T-helper 9 cell (primary cell): ENCODE measurements around the gene PRRC2B.

ENCODE experiments used
- DNase-seq: peaks from one replicate; pipeline ENCODE4 v3.0.0-alpha.2; 2020

The PRRC2B gene

GRCh38 chr9:131521822-131522221 lies 127.9 kb downstream of the PRRC2B start:
- DNase-seq: no peak

DNA sequence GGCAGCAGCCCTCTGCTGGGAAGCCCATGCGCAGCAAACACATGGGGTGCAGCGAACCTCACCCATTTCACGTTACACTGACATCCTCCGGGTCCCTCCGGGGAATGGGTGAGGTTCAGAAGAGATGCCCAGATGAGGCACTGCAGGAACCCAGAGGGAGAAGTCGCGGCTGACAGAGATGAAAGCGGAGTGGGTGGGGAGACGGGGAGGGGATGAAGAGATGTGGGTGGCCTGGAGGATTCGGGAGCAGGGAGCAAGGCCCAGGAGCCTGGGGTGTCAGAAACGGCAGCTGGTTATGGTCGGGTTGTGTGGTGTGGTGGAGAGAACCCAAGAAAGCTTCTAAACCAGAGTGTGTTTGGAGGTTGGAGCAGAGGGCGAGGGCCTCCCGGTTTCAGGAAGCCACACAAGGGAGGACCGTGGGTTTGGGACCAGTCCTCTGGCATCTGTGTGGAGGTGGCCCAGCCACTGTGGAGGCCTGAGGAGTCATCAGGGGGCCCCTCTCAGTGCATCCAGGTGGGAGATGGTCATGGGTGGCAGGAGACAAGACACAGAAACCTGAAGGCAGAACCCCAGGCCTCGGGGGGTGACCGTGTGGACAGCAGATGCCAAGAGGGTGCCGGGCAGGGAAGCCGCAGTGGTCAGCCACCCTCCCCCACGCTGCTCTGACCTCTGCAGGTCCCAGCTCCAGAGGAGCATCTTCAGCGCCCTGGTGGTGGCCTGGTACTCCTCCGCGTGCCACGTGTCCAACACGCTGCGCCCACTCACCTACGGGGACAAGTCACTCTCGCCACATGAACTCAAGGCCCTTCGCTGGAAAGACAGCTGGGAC lies 128.6 kb downstream of the PRRC2B start:
- DNase-seq: no peak

DNA sequence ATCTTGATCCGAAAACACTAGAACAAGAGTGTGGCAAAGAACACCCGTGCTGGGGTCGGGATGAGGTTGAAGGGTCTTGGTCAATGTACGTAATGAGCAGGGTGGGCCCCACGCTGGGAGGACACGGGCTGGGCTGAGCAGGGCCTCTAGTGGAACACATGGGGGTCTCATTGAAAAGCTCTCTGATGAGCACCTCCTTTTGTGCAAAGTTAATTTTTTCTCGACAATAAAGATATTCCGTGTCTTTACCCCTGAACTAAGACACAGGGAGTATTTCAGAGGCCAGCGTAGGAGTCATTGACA lies 129.2 kb downstream of the PRRC2B start:
- no peak for DNase-seq

GRCh38 chr9:131523451-131524435 lies 129.9 kb downstream of the PRRC2B start:
- no peak for DNase-seq

DNA sequence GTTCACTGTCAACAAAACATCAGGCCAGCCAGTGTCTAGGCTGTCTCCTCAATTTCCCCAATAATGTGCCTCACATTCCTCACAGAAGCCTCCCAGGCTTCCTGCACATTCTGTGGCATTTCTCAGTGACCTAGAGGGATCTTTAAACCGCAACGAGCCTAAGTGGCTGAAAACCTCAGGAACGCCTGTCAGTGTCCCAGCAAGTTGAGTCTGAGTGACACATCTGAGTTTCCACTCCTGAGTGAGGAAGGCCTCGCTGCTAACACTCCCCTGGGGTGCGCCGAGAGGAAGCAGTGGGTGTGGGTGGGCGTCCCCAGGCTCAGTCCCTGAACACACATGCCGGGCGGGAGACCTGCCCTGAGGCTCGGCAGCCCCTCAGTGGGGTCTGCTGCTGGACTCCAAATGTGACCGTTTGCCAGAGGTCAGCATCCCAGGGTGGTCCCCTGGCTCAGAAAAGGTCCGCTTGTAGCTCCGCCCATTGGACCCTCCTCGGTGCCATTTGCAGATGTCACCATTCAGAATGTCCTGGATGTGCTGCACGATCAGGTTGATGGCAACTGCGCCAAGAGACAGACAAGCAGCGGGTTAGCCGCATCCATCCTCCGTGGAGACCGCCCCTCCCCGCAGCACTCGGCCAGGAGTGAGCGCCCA lies 130.9 kb downstream of the PRRC2B start:
- no peak for DNase-seq

DNA sequence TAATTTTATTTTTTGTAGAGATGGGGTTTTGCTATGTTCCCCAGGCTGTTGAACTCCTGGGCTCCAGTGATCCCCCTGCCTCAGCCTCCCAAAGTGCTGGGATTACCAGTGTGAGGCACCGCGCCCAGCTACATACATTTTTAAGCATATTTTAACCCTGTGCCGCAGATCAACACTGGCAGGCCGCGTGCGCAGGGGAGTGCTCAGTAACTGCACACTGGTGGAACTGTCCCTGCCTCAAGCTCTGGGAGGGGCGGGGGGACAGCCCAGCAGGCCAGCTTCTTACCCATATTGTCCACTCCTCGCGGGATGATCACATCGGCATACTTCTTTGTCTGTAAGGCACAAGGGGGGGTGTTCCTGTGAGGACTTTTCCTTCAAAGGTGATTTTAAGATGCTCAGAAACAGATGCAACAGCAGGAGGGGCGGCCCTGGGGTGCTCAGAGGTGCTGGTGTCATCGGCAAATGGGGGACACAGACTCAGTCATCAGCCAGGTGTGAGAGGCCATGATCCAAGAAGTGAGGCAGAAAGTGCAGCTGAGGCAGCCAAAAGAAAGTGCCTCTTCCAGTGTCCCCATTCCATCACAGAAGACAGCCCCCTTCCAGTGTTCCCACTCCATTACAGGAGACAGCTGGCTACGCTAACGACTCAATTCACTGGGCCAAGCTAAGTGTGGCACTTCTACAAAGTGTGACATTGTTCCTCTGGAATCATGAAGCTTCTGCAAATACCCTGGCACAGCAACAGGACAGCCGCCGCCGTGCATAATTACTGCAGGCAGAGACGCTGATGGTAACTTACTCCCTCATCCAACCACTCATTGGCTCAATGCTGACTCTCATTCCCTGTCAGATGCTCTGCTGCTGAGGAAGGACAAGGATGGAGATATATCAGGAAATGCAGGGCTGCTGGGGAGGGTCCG lies 132.0 kb downstream of the PRRC2B start:
- DNase-seq: no peak

DNA sequence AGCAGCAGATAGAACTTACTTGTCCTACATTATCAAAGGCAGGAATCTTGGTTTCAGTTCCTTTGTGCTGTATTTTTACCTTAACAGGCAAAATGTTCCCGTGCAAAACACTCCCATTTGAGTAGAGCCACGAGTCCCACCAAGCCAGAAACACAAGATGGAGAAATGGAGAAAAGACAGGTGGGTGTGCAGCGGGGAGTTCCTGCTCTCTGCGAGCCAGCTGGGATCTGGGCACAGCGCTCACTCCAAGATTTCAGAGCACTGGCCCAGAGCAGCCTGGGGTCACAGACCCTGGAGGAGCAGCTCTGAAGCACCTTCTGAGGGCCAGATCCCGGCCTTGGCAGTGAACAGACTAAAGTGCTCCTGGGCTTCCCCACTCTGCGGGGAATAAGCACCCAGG lies 134.3 kb downstream of the PRRC2B start:
- DNase-seq: no peak

GRCh38 chr9:131528886-131529505 lies 135.1 kb downstream of the PRRC2B start:
- no peak for DNase-seq

- no peak for DNase-seq
Measured at GRCh38 chr9:131529597-131530545, 136.0 kb downstream of the PRRC2B start.

GRCh38 chr9:131530546-131530919 lies 136.6 kb downstream of the PRRC2B start:
- DNase-seq: no peak

DNA sequence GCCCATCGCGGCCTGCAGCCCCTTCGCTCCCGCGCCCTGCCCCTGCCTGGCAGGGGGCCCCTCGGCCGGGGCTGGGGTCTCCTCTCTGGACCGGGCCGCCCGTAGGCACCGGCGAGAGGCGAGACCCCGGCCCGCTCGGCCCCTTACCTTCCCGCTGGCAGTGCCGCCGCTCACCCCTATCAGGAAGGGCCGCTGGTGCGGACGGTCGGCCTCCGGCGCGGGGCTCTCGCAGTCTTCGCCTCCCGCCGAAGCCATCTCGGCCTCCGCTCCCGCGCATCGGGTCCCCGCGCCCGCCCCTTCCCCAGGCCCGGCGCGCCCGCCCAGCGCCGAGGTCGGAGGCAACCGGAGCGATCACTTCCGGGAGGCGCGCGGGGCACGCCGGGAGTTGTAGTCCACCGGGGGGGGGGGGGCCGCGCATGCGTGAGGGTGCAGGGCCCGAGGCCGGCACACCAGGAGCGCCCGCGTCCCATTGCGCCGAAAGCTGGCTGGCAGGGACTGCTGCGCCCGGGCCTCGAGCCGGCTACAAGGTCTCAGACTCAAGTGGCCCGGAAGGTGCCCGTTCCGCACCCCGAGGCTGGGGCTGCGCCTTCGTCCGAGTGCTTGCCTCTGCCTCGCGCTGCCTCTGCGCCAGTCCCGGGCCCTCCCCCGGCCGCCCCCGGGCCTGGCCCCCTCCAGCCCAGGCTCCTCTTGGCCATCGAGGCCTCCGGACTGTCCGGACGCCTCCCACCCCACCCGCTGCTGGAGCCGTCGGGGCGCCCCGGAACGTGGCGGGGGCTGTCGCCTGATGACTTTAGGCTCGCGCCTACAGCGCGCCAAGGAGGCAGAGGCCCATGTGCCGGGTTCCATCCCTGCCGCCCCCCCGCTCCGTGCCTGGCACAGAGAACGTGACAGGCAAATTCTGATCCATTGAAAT lies 137.3 kb downstream of the PRRC2B start, which contains the start of gene UCK1:
UCK1 (minus strand) TSS at position 344 of the 913 bp plus-strand sequence; CDS start at position 255, 89 bp downstream.
- peak; percentile 70 for DNase-seq

GRCh38 chr9:131534721-131535237 lies 140.9 kb downstream of the PRRC2B start:
- no peak for DNase-seq

DNA sequence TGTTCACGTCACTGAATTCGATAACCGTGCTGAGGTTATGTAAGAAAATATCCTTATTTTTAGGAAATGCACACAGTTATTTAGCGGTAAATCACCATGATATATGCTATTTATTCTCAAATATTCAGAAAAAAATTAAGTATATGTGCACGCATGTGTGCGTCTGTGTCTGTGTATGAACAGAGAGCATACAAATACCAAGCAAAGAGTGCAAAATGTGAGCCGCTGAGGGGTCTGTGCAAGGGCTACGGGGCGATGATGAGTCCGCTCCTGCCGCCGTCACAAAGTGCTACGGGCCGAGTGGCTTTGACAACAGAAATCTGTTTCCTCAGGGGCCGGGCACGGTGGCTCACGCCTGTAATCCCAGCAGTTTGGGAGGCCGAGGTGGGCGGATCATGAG lies 144.1 kb downstream of the PRRC2B start:
- DNase-seq: no peak

DNA sequence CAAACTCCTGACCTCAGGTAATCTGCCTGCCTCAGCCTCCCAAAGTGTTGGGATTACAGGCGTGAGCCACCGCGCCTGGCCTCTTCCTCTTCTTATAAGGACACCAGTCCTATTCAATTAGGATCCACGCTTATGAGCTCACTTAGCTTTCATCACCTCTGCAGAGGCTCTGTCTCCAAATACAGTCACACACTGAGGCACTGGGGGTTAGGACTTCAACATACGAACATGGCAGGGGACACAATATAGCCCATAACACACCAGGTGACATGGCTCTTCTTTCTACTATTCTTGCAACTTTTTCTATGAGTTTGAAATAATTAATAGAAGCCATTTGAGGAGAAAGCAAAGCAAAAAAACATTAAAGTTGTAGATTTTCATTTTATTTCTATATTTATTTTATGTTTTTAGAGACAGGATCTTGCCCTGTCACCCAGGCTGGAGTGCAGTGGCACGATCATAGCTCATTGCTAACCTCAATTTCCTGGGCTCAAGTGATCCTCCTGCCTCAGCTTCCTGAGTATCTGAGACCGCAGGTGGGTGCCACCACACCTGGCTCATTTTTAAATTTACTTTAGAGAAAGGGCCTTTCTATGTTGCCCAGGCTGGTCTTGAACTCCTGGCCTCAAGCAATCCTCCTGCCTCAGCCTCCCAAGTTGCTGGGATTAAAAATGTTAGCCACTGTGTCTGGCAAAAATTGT lies 145.5 kb downstream of the PRRC2B start:
- no peak for DNase-seq

DNA sequence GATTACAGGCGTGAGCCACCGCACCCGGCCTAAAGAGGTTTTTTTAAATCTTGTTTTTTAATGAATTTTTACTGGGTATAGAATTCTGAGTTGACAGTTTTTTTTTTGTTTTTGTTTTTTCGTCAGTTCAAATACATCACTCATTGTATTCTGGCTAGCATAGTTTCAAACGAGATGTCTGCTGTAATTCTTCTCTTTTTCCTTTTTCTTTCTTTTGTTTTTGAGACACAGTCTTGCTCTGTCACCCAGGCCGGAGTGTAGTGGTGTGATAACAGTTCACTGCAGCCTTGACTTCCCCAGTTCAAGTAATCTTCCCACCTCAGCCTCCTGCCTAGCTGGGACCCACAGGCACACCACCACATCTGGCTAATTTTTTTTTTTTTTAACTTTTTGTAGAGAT lies 149.3 kb downstream of the PRRC2B start:
- DNase-seq: no peak

- DNase-seq: no peak
Measured at GRCh38 chr9:131545003-131545785, 151.3 kb downstream of the PRRC2B start, which contains the start of gene PRRT1B. PRRT1B (plus strand) TSS chr9:131545523; CDS start chr9:131545616, 93 bp downstream.

GRCh38 chr9:131545786-131546335 lies 152.0 kb downstream of the PRRC2B start:
- no peak for DNase-seq
